ENCODE data around the gene CACNG7.

The CACNG7 gene, protein sequence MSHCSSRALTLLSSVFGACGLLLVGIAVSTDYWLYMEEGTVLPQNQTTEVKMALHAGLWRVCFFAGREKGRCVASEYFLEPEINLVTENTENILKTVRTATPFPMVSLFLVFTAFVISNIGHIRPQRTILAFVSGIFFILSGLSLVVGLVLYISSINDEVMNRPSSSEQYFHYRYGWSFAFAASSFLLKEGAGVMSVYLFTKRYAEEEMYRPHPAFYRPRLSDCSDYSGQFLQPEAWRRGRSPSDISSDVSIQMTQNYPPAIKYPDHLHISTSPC

DNA sequence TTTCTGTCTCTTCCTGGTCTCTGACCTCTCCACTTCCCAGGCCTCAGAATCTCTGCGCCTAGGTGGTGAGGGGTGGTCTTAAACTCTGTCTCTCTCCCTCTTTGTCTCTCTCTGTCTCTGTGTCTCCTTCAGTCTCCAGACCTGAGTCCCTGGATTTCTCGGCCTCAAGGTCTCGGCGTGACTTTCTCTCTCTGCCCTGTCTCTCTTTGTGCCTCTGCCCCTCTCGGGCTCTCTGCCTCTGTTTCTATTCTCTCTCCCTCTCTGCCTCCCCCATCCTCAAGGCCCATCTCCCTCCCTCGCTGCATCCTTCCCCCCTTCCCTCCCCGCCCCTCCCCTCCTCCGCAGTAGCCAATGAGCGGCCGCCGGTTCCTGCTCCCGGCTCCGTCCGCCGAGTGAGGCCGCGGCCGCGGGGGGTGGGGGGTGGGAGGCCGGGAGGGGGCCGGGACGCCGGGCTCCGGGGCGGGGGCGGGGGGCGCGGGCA is at the start of gene CACNG7:
Gene CACNG7, plus strand, starts transcription at position 344 of the 481 bp plus-strand sequence. CDS start 3,554 bp downstream, outside the sequence.
- TF ChIP-seq CTCF (IDR thresholded peaks at IDR 0.05; ENCODE audit: low read depth, low read length), result no peak
- no peak within 1 kb of the TSS for H3K4me3 ChIP-seq (ENCODE audit: low read depth, low read length)

GRCh38 chr19:53864308-53864836 is 44.7 kb upstream of the CACNG7 start:
- no peak for TF ChIP-seq CTCF (IDR thresholded peaks at IDR 0.05; ENCODE audit: low read depth, low read length)
- no peak overlapping the region for H3K4me3 ChIP-seq (ENCODE audit: low read depth, low read length)

DNA sequence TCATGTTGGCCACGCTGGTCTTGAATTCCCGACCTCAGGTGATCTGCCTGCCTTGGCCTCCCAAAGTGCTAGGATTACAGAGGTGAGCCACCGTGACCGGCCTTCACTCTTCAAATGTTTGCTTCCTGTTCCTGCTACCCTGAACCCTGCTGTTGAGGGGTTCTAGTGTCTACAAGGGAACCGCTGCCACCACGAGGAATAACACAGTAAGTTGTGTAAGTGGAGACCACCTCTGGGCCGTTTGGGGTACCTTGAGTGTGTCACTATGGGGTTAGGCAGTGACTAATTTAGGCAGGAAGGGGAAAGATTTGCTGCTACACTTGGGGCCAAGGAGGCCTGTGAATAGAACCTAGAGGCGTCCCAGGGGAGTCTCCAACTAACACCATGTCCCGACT is 43.6 kb upstream of the CACNG7 start:
- H3K4me3 ChIP-seq (ENCODE audit: low read depth, low read length), result no peak overlapping the region; the same call in 1 of the 2 replicates
- no peak for TF ChIP-seq CTCF (IDR thresholded peaks at IDR 0.05; ENCODE audit: low read depth, low read length)

- peak overlapping the region; percentile 55 for H3K4me3 ChIP-seq (ENCODE audit: low read depth, low read length)
- TF ChIP-seq CTCF (IDR thresholded peaks at IDR 0.05; ENCODE audit: low read depth, low read length), result no peak
These were observed 42.9 kb upstream of the CACNG7 start for GRCh38 chr19:53865918-53866864.

- TF ChIP-seq CTCF (IDR thresholded peaks at IDR 0.05; ENCODE audit: low read depth, low read length), result no peak
- H3K4me3 ChIP-seq (ENCODE audit: low read depth, low read length), result peak overlapping the region; percentile 55
These were observed 42.2 kb upstream of the CACNG7 start for GRCh38 chr19:53866865-53867224.

DNA sequence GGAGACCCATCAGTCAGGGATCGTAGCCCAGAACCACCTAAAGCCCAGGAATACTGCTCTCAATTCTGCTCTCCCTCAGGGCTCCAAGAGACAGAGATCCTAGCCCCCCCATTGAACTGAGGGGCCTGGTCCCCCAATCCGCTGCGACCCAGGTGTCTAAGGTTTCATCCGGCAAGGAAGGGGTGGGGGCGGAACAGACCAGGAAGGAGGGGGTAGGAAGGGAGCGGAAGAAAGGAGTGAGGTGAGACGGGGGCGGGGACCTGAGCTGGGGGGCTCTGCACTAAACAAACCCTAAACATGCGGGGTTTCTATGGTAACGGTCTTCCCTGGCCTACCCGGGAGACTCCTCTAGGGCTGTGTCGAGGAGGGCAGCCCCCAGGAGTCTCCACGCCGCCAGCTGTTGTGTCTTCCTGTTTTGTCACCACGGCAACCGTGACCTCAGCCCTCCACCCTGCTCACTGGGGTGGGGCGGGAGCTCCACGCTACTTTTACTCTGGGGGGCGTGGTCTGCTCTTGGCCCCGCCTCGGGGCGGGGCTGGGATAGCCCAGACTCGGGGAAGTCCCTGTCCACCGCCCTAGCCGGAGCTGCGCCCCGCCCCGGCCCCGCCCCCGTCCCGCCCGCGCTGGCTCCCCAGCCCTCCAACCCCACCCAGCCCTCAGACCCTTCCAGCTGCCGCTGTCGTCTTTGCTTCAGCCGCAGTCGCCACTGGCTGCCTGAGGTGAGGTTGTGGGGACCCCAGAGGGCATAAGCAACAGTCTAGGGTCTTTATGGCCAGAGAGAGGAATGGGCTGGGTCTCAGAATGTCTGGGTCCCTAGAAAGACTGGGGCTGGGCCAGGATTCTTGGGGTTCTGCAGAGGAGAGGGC is 41.6 kb upstream of the CACNG7 start, which contains the start of gene MYADM:
Gene MYADM, plus strand, starts transcription at position 659 of the 866 bp plus-strand sequence. CDS start 5,647 bp downstream, outside the sequence.
- TF ChIP-seq CTCF (IDR thresholded peaks at IDR 0.05; ENCODE audit: low read depth, low read length), result no peak
- peak within 1 kb of the TSS; percentile 98 for H3K4me3 ChIP-seq (ENCODE audit: low read depth, low read length)
